Measurements from ENCODE around the gene MYH13.

DNA sequence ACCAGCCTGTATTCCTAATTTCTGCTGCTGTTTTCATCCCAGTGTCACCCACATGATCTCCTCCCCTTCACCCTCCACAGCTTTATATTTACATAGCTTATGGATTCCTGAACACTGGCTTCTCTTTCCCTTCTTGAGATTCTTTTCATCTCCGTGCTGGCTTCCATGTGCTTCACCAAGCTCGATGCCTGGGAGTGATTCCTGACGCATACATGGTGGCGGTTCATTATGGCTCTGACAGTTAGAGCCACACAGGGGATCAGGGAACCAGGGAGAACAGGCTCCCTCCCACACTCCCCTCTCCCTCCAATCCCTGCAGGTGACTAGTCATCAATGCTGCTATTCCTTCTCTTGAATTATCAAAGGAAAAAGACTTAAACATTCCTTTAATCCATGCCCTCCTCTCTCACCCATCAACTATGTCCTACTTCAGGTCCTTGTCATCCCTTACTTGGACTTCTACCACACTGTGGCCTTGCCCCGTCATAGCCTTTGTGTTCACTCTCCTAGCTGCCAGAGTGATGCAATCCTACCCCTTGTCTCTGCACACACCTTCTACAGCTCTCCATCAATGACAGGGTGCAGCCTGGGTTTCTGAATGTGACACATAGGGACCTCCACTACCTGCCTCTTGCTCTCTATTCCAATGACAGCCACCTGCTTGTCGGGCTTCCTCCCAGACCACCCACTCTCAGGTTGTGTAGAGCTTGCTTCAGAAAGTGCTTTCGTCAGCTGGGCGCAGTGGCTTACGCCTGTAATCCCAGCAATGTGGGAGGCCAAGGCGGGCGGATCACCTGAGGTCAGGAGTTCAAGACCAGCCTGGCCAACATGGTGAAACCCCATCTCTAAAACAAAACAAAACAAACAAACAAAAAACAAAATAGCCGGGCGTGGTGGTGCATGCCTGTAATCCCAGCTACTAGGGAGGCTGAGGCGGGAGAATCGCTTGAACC is 43.6 kb downstream of the MYH13 start:
- TF ChIP-seq CTCF (IDR thresholded peaks at IDR 0.05): no peak
- no peak for TF ChIP-seq POLR2A (IDR thresholded peaks at IDR 0.05)
